ENCODE data around the gene HPS1. TPM values are rescaled to one million over a fixed set of nuclear protein-coding genes. Genes with fewer than 3 reads are reported as not detected.

HPS1 gene
- total and polyA plus RNA-seq, 11 donors: 20.9 to 61.4 (median 38.5) TPM

DNA sequence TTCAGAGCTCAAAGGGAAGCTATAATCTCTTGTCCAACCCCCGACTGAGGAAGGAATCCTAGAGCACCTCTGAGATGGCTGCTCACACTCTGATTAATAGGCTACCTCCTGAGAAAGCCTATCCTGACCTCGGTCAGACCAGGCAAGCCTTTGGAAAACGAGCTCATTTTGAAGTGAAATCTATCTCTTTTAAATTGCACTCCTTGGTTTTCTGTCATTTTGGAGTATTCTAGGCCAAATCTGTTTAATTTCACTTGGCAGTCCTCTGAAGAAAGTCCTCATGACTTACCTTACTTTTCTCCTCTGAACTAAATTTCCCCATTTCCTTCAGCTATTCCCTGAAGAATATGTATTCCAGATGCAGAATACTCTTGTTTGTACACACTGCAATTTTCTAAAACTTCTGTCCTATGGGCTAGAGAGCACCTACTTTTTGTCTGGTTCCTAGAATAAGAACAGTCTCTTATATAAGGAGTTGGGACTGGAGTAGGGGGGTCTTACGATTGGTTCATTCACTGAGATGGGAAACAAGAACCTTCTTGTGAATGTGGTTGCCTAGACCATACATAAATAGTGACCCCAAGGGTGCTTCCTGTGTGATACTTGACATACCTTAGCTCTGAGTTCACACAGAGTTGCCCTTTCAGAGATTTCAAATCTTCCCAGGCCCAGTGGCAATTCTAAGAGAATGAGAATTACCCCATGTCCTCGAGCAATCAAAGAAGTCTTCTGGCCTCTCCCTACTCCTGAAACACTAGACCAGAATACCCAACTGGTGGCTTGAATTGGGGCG lies 31.9 kb upstream of the HPS1 start:
- no peak overlapping the region for H3K27ac ChIP-seq
- H3K4me1 ChIP-seq: no peaks in the 10 kb centered on the region
- WGBS, 4 donors: 75 to 85% (median 79%) methylated on average over 6 of the region's 6 CpGs
- H3K27me3 ChIP-seq: no peaks in the 10 kb centered on the region
- TF ChIP-seq, protein P1, sequence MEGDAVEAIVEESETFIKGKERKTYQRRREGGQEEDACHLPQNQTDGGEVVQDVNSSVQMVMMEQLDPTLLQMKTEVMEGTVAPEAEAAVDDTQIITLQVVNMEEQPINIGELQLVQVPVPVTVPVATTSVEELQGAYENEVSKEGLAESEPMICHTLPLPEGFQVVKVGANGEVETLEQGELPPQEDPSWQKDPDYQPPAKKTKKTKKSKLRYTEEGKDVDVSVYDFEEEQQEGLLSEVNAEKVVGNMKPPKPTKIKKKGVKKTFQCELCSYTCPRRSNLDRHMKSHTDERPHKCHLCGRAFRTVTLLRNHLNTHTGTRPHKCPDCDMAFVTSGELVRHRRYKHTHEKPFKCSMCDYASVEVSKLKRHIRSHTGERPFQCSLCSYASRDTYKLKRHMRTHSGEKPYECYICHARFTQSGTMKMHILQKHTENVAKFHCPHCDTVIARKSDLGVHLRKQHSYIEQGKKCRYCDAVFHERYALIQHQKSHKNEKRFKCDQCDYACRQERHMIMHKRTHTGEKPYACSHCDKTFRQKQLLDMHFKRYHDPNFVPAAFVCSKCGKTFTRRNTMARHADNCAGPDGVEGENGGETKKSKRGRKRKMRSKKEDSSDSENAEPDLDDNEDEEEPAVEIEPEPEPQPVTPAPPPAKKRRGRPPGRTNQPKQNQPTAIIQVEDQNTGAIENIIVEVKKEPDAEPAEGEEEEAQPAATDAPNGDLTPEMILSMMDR (IDR thresholded peaks at IDR 0.05): no peak
- no peak for TF ChIP-seq POLR2A (IDR thresholded peaks at IDR 0.05)
- no peak for ATAC-seq
- no peak overlapping the region for H3K4me3 ChIP-seq
- DNase-seq: no peak
- intact Hi-C loops (cut with DNase I): loop anchor here in 1 of 10 donors (10.0 kb wide), 1 partner anchor 186 kb away; no protein-coding TSS in a partner anchor
- peaks cover 0 to 3% (median 0%) of the 10 kb centered on the region in 12 donors for H3K9me3 ChIP-seq
- no peaks in the 10 kb centered on the region for H3K36me3 ChIP-seq

DNA sequence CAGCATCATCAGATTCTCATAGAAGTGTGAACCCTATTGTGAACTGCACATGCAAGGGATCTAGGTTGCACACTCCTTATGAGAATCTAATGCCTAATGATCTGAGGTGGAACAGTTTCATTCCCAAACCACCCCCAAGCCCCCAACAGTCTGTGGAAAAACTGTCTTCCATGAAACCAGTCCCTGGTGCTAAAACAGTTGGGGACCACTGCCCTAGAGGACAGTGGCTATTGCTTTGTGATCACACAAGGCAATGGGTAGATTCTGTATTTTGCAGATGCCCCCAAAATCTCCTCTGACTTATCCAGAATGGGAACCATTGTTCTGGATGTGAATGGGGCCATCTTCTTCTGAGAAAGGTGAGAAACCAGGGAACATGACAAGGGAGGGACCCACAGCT lies 31.1 kb upstream of the HPS1 start:
- Histone ChIP-seq H3K27ac (no peak overlapping the region), H3K4me3 (no peak overlapping the region), H3K27me3 (no peaks in the 10 kb centered on the region), H3K4me1 (no peaks in the 10 kb centered on the region), H3K9me3 (no peaks in the 10 kb centered on the region), H3K36me3 (no peaks in the 10 kb centered on the region)
- TF ChIP-seq POLR2A (IDR thresholded peaks at IDR 0.05): no peak
- TF ChIP-seq, protein P1 (IDR thresholded peaks at IDR 0.05): no peak
- intact Hi-C loops (cut with DNase I): loop anchor here in 1 of 10 donors (10.0 kb wide), 1 partner anchor 187 kb away; no protein-coding TSS in a partner anchor
- DNase-seq: no peak
- no peak for ATAC-seq

DNA sequence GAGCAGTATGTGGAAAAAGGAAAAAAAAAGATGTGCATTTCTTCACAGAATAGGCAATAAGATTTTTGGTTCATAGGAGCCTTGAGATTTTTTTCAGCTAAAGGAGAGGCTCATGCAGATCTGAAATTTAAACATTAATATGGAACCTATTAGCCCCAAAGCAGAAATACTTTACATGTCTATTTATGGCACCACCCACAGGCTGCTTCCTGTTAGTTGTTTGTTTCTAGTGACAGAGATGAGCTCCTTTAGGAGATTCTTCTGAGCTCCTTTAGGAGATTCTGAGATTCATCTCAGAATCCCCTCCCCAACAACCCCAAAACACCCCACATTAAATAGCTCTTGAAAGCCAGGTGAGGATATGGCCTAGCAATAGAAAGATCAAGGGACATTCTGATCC lies 27.9 kb upstream of the HPS1 start:
- intact Hi-C loops (cut with DNase I): loop anchor here in 1 of 10 donors (10.0 kb wide), 1 partner anchor 190 kb away; no protein-coding TSS in a partner anchor
- H3K9me3 ChIP-seq: no peaks in the 10 kb centered on the region
- H3K27me3 ChIP-seq: no peaks in the 10 kb centered on the region
- ATAC-seq (no peak), DNase-seq (no peak)
- H3K4me1 ChIP-seq: peaks cover 0 to under 1% (median 0%) of the 10 kb centered on the region in 12 donors
- TF ChIP-seq POLR2A (IDR thresholded peaks at IDR 0.05): no peak
- TF ChIP-seq, protein P1 (IDR thresholded peaks at IDR 0.05): no peak
- H3K4me3 ChIP-seq: no peak overlapping the region
- no peaks in the 10 kb centered on the region for H3K36me3 ChIP-seq
- no peak overlapping the region for H3K27ac ChIP-seq

DNA sequence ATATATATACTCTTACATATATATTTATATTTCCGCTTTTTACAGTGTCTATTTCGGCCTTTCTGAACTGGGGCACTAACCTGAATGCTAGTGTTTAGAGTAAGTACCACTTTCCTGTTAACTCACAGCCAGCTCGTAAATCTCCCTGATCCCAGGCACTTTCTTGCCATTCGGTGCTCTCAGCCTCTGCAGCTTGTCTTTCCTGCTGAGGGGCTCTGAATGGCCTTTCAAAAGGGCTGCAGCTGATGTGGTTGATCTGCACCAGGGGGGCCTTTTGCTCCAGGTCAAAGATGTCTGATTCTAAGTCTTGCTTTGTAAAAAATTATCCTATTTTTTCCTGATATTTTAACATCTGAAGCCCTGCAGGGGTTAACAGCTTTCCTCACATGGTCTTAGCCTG lies 25.5 kb upstream of the HPS1 start:
- intact Hi-C loops (cut with DNase I): loop anchor here in 1 of 10 donors (10.0 kb wide), 1 partner anchor 193 kb away; no protein-coding TSS in a partner anchor

More for the DNA sequence above, 25.5 kb upstream of the HPS1 start:
- H3K27me3 ChIP-seq: peaks cover 0 to 3% (median 0%) of the 10 kb centered on the region in 9 donors
- H3K4me3 ChIP-seq: no peak overlapping the region
- no peak for ATAC-seq
- peaks cover 0 to 19% (median 5%) of the 10 kb centered on the region in 12 donors for H3K4me1 ChIP-seq
- H3K9me3 ChIP-seq: no peaks in the 10 kb centered on the region
- no peak for DNase-seq
- TF ChIP-seq, protein P1 (IDR thresholded peaks at IDR 0.05): no peak
- no peak for TF ChIP-seq POLR2A (IDR thresholded peaks at IDR 0.05)
- WGBS, 4 donors: 61 to 87% (median 74%) methylated on average over 4 of the region's 4 CpGs
- H3K27ac ChIP-seq: no peak overlapping the region
- H3K36me3 ChIP-seq: no peaks in the 10 kb centered on the region

Measured in heart left ventricle (tissue), 16 donors.